ENCODE measurements around the gene TBC1D10B. TPM values are rescaled to one million over a fixed set of nuclear protein-coding genes. Genes with fewer than 3 reads are reported as not detected.

TBC1D10B gene
- total RNA-seq, 1 donor from 2014 or later: 45.6 TPM

DNA sequence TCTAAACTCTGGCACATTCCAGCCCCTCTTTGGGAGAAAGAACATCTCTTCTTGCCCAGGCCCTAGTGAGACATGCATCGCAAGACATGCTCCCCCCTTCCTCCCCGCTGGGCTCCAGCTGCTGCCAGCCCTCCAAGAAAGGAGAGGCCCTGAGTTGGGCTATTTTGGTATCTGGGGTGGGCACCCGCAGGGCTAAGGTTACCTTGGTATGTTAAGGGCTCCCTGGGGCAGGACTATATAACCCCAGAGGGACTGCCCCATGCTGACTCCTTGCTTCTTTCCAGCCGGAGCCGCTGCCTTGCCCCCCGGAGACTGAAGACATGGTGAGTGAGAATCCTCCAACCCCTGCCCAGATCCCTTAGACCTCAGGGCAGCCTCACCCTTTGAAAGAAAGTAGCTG lies 4.2 kb upstream of the TBC1D10B start, which contains the start of gene MYL11:
TSS of gene MYL11 (plus strand) at position 265 of the 400 bp plus-strand sequence. CDS start at position 321, 56 bp downstream.
- Mint-ChIP-seq H3K36me3 (ENCODE audit: low read depth) (no peaks in the 10 kb centered on the region), H3K27ac (ENCODE audit: unreplicated experiment) (peak within 1 kb of the TSS; percentile 51)
- no peak for DNase-seq (ENCODE audit: low read depth, low spot score)

GRCh38 chr16:30372725-30373124 lies 2.4 kb upstream of the TBC1D10B start:
- Mint-ChIP-seq H3K27me3 (ENCODE audit: low read depth) (no peaks in the 10 kb centered on the region), H3K36me3 (ENCODE audit: low read depth) (no peaks in the 10 kb centered on the region), H3K9me3 (no peaks in the 10 kb centered on the region), H3K4me3 (peak overlapping the region; percentile 14), H3K4me1 (peaks cover 42% of the 10 kb centered on the region), H3K27ac (ENCODE audit: unreplicated experiment) (no peak overlapping the region)
- DNase-seq (ENCODE audit: low read depth, low spot score): no peak
- TF ChIP-seq, protein P1, sequence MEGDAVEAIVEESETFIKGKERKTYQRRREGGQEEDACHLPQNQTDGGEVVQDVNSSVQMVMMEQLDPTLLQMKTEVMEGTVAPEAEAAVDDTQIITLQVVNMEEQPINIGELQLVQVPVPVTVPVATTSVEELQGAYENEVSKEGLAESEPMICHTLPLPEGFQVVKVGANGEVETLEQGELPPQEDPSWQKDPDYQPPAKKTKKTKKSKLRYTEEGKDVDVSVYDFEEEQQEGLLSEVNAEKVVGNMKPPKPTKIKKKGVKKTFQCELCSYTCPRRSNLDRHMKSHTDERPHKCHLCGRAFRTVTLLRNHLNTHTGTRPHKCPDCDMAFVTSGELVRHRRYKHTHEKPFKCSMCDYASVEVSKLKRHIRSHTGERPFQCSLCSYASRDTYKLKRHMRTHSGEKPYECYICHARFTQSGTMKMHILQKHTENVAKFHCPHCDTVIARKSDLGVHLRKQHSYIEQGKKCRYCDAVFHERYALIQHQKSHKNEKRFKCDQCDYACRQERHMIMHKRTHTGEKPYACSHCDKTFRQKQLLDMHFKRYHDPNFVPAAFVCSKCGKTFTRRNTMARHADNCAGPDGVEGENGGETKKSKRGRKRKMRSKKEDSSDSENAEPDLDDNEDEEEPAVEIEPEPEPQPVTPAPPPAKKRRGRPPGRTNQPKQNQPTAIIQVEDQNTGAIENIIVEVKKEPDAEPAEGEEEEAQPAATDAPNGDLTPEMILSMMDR (conservative IDR thresholded peaks at IDR 0.05): no peak

More for the DNA sequence above, 4.2 kb upstream of the TBC1D10B start, which contains the start of gene MYL11:
- H3K27me3 Mint-ChIP-seq (ENCODE audit: low read depth): no peaks in the 10 kb centered on the region
- H3K9me3 Mint-ChIP-seq: no peaks in the 10 kb centered on the region
- peak within 1 kb of the TSS; percentile 68 for H3K4me3 Mint-ChIP-seq
- TF ChIP-seq, protein P1 (conservative IDR thresholded peaks at IDR 0.05): no peak
- peaks cover 35% of the 10 kb centered on the region for H3K4me1 Mint-ChIP-seq

- no peak for DNase-seq (ENCODE audit: low read depth, low spot score)
- H3K4me3 Mint-ChIP-seq: peak overlapping the region; percentile 89
- no peaks in the 10 kb centered on the region for H3K9me3 Mint-ChIP-seq
- peak overlapping the region; percentile 89 for H3K27ac Mint-ChIP-seq (ENCODE audit: unreplicated experiment)
- H3K4me1 Mint-ChIP-seq: peaks cover 42% of the 10 kb centered on the region
- no peaks in the 10 kb centered on the region for H3K27me3 Mint-ChIP-seq (ENCODE audit: low read depth)
- TF ChIP-seq, protein P1 (conservative IDR thresholded peaks at IDR 0.05): no peak
- H3K36me3 Mint-ChIP-seq (ENCODE audit: low read depth): no peaks in the 10 kb centered on the region
Measured at GRCh38 chr16:30372038-30372712, 1.9 kb upstream of the TBC1D10B start.

- Mint-ChIP-seq H3K4me1 (peaks cover 48% of the 10 kb centered on the region), H3K27me3 (ENCODE audit: low read depth) (no peaks in the 10 kb centered on the region)
- TF ChIP-seq, protein P1 (conservative IDR thresholded peaks at IDR 0.05): peak; percentile 8
Measured at GRCh38 chr16:30371248-30371816, 1.0 kb upstream of the TBC1D10B start.

DNA sequence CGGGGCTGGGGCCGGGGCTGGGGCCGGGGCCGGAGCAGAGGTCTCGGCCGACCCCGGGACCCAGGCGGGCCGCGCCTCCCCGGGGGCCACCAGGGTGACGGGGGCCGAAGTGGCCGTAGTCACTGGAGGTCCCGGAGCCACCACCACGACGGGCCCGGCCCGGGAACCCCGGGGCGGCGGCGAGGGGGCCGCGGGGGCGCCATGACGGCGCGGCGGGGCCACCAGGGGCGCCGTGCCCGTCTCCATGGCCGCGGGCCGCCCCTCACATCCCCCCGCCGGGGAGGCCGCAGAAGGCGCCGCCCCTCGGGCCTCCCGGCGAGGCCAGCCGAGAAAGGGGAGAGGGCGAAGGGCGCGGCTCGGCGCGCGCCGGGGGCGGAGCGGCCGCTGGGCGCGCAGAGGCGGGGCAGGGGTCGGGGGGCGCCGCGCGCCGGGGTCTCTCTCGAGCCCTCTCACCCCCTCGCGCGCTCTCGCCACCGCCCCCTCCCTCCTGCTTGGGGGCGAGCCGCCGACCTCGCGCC lies 297 bp downstream of the TBC1D10B start:
- no peak overlapping the region for H3K27ac Mint-ChIP-seq (ENCODE audit: unreplicated experiment)
- no peak for DNase-seq (ENCODE audit: low read depth, low spot score)
- peak overlapping the region; percentile 89 for H3K4me3 Mint-ChIP-seq
- no peaks in the 10 kb centered on the region for H3K9me3 Mint-ChIP-seq
- H3K4me1 Mint-ChIP-seq: peaks cover 55% of the 10 kb centered on the region
- TF ChIP-seq, protein P1 (conservative IDR thresholded peaks at IDR 0.05): peak; percentile 38
- H3K27me3 Mint-ChIP-seq (ENCODE audit: low read depth): no peaks in the 10 kb centered on the region
- no peaks in the 10 kb centered on the region for H3K36me3 Mint-ChIP-seq (ENCODE audit: low read depth)

More at GRCh38 chr16:30371248-30371816, 1.0 kb upstream of the TBC1D10B start:
- Mint-ChIP-seq H3K27ac (ENCODE audit: unreplicated experiment) (peak overlapping the region; percentile 89), H3K36me3 (ENCODE audit: low read depth) (no peaks in the 10 kb centered on the region), H3K4me3 (peak overlapping the region; percentile 89), H3K9me3 (no peaks in the 10 kb centered on the region)
- no peak for DNase-seq (ENCODE audit: low read depth, low spot score)

Measured in neural crest cell (in vitro differentiated cells).